ENCODE measurements around the gene MLST8.

MLST8 gene

DNA sequence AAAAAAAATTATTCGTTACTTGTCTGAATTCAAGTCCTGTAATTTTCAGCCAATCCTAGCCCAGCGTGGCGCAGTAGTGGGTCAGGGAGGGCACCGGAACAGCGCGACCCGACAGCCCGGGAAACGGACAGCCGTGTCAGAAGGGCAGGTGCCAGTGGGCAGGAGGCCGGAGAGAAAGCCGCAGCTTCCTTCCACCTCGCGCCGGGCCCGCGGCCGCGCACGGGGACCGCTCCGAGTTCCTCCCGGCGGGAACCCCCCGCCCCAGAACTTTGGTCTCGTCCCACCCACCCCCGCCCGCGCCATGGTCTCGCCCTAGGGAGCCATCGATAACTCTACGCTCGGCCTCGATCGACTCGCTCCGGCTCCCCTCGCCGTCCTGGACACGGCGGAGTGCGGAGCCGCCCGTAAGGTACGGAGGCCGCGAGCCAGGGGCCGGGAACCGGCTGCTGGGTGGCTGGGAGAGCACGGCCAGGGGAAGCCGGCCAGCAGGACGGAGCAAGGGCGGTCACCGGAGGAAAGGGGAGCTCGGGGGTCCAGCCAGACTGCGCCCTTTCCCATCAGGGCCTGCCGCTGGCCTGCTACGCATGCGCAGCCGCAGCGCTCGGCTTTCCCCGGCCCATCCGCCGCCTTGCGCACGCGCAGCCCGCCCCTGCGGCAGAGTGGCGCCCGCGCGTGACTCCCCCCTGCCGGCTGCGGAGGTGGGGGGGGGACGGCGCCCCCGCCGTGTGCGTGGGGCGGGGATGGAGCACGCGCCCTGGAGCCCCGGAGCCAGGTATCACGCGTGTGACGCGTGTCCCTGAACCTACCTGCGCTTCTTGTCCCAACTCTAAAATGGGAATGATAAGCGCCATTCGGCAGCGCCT, at the start of gene MLST8:
Gene MLST8, plus strand, starts transcription at position 351 of the 863 bp plus-strand sequence. CDS start 632 bp downstream, outside the sequence.
- peak; percentile 93 for DNase-seq

DNA sequence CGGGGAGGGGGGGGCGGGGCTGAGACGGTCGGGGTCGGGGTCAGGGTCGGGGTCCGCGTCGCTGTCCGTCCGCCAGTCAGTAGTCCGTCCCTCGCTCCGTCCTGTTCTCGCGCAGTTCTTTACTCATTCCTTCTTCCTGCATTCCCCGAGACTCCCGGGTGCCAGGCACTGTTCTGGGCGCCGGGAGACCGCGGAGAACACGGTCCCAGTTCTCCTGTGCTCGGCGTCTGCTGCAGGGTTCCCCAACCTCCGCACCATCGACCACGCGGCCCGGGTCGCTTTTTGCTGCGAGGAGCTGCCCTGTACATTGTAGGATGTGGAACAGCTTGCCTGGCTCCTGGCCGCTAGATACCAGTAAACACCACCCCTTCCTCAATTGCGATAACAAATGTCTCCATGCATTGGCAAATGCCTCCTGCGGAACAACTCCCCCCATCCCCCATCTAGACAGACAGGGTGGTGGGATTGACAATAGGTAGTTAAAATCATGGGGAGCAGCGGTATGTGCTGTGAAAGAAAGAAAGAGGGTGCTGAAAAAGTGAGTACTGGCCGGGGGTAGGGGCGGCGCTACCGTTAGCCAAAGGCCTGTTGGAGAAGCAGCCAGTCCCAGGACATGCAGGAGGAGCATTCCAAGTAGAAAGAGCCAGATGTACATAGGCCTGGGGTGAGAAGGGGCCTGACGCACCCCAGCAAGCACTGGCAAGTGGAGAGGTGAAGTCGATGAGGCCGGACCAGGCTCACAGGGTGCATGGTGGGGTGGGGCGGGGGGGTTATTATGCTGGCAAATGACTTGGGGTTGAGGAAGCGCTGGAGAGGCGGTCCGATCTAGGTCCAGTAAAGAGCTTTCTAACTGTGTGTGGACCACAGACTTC, 49.0 kb upstream of the MLST8 start:
- DNase-seq = no peak

GRCh38 chr16:2156849-2157224, 48.4 kb upstream of the MLST8 start:
- DNase-seq = no peak

DNA sequence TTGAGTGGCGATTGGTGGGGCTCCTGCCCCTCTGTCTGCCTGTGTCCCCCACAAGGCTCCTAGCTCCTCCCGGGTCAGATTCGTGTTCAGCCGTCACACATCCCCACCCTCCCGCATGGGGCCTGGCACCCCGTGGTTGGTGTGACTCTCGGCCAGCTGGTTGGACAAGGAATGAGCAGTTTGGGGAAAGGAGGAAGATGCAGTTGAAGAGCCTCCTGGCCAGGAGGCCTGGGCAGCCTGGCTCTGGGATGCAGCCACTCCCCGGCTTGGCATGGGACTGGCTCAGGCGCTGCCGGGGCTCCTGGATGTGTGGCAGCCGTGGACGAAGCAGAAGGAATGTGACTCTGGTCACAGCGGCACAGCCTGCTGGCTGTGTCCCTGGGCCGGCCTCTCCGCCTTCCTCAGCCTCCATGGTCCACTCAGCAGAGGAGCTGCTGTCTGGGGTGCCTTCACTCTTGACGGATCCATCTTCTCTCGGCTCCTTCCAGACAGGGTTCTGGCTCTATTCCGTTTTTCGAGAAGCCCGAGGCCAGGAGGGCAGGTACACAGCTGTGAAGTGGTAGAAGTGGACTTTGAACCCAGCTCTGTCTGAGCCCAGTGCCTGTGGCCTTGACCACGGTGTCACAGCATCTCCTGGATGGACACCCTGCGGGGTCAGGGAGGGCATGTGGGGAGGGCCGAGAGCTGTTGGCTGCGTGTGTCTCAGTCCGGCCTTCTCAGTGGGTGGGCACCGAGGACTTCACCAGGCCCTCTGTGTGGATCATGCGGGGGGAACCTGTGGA, 47.6 kb upstream of the MLST8 start:
- DNase-seq = no peak

GRCh38 chr16:2158262-2158638, 47.0 kb upstream of the MLST8 start:
- DNase-seq = no peak

GRCh38 chr16:2159175-2159838, 45.9 kb upstream of the MLST8 start:
- no peak for DNase-seq

DNA sequence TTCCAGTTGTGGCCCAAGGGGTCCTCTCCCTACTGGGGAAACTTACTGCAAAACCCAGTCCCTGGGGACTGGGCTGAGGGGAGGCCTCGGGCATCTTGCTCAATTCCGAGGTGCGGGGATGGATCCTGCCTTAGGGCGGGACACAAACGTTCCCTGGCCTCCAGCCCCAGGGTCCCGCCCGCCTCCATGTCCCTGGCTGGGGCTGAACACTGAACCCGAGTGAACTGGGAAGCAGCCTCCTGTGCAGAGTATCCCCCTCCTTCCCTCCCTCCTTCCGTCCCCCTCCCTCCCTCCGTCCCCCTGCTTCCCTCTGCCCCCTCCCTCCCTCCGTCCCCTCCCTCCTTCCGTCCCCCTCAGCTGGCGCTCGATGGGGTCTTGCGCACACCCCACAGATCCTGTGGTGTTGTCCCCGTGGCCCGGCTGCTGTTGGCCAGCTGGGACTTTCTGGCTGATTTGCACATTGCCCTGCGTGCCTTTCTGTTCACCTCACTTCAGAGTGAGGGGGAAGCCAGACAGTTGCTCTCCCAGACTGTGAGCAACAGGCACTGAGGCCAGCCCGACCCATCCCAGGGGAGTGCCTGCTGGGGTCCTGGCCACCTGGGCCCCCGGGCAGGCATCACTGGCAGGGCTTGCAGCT, 44.2 kb upstream of the MLST8 start:
- no peak for DNase-seq

- no peak for DNase-seq
Measured at GRCh38 chr16:2161911-2162310, 43.3 kb upstream of the MLST8 start.

GRCh38 chr16:2162676-2163118, 42.6 kb upstream of the MLST8 start:
- no peak for DNase-seq

DNA sequence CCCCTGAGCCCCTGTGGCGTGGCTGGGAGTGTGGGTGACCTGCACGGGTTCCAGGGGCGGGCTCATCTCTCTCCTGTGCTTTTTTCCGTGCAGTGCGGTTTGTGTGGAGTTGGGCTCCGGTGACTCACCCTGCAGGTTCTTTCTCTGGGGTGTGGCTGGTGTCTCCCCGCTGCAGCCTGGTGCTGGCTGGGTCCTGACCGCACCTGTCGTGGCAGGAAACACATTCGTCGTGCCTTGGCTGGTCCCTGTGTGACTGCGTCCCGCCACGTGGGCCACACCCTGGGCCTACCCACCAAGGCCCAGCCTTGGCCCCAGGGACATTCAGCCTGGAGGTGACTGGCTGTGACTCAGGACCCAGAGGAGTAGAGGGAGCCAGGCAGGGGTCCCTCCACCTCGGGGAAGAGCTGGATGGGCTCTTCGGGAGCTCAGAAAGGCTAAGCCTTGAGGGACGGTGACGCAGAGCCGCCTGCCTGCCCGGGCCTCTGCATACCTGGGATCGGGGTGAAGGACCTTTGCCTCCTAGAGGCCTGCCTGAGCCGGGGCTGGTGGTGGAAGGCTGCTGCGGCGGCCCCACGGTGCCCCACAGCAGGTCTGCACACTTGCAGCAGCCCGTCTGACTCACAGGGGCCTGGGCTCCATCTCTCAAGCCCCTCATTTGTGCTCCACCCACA, 41.9 kb upstream of the MLST8 start:
- peak; percentile 26 for DNase-seq

DNA sequence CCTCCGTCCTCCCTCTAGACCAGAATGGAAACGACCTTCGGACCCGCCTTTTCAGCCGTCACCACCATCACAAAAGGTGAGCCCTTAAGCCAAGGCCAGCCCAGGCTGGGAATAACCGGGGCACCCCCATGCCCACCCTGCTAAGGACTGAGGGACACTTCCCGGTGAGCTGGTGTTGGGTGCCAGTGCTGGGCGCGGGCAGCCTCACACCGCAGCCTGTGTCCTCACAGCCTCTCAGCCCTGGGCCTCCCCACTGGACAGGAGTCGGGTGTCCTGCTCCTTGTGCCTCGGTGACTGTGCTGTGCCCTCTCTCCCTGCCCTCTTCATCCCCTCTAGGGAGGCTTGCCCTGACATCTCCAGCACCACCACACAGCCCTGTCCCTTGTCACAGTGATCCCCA, 39.4 kb upstream of the MLST8 start:
- DNase-seq = no peak

DNA sequence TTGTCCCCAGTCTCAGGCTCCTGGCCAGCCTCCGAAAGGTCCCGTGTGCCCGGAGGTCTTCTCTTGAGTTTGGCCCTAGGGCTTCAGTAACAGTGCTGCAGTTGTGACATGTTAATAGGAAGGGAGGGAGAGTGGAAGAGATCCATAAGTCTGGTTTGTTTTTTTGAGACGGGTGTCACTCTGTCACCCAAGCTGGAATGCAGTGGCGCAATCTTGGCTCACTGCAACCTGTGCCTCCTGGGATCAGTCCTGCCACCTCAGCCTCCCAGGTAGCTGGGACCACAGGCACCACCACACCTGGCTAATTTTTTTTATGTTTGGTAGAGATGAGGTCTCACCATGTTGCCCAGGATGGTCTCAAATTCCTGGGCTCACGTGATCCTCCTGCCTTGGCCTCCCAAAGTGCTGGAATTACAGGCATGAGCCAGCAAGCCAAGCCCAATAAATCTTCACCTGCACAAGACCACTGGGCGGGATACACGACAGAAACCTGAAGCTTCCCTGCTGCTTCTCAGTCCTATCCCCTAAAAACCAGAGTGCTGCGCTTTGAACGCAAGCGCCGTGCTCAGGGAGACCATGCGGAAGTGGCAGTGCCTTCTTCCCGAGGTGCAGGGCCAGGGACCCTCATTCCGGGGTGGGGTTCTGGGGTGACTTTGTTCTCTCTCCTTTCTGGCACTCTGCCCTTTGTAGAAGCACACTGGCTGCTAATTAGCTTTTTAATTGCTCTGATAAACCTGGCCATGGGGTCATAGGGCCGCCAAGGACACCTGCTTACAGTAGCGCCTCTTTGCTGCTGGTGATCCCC, 38.8 kb upstream of the MLST8 start:
- no peak for DNase-seq

- DNase-seq = no peak
Measured at GRCh38 chr16:2167068-2167638, 38.1 kb upstream of the MLST8 start.

DNA sequence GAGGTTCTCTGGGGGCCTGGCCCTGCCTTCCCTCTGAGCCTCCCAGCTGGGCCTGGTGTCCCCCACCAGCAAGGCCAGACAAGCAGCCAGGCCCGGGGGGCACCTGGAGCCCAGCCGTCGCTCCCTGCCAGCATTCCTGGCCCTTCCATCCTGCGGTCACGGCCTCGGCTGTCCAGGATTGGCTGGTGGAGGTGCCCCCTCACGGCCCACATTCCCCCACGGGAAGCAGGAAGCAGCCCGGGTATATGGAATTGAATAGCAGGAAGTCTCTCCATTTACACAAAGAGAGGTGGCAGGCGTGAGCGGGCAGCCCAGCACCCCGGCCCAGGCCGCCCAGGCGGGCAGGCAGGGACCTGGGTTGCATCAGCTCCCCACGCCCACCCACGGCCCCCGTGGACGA, 35.2 kb upstream of the MLST8 start:
- no peak for DNase-seq

DNA sequence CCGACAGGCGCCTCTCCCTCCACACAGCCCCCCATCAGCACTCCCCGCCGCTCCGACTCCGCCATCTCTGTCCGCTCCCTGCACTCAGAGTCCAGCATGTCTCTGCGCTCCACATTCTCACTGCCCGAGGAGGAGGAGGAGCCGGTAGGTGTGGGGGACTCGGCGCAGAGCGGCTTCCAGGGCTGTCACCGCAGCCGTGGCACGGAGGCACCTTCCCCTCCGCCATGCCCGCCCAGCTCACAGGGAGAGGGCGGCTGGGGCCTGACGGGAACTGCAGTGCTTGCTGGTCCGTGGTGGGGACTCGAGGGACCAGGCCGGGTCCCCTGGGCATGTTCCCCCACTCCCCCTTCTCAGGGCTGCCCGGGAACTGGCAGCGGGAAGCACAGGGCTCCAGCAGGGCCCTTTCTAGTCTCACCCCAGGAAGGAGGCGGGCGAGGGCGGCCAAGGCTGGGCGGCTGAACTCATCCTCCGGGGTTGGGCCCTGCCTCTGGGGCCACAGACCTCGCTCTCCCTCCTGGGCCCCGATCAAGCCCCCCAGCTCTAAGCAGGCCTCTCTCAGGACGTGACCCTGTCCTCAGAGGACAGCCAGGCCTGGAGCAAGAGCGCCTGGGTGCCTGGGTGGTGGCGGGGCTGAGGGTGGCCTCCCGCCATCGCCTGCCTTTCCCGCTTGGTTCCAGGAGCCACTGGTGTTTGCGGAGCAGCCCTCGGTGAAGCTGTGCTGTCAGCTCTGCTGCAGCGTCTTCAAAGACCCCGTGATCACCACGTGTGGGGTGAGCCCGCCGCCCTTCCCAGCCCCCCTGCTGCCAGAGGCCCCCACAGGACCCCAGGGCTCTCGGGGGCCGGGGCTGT, 34.4 kb upstream of the MLST8 start:
- no peak for DNase-seq

DNA sequence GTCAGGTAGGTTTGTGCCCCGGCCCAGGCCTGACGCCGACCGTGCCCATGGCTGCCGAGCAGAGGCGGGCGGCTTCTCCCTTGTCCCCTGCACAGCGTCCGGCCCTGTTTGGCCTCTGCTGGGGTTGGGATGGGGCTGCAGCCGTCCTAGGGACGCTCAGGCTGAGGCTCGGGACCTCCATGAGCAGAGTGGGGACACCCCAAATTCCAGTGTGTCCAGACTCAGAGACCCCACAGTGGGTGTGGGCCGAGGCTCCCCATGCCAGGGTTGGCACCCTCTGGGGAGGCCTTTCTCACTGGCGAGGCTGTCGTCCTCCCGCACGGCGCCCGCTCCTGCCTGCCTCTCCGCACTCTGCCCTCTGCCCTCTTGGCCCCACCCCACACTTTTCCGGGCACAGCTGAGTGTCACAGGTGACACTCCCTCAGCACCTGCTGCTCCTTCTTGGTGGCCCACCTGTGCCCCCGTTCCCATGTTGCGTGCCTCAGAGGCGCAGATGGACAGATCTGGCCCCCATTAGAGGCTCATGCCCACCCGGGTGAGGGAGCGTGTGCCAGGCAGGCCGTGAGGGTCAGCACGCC, 33.6 kb upstream of the MLST8 start:
- DNase-seq = no peak

GRCh38 chr16:2172688-2173335, 32.4 kb upstream of the MLST8 start:
- no peak for DNase-seq

DNA sequence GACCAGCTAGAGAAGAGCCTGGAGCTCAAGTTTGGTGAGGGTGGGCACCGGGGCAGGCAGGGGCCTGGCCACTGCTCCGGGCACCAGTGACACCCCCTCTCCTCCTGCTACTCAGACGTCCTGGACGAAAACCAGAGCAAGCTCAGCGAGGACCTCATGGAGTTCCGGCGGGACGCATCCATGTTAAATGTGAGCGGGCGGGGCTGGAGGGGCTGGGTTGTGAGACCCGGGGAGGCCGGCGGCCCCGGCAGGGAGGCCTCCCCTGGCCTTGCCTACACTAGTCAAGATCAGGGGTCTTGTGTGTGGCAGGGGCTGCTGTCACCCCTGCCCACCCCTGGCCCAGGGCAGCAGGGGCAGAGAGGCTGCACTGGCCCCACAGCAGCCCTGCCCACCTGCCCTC, 31.9 kb upstream of the MLST8 start:
- DNase-seq = no peak

Measured in activated CD4-positive, alpha-beta T cell treated with anti-CD3 and anti-CD28 coated beads, Interleukin-10, Interleukin-2, amounts not matched to agents 100 ng/mL and 50 ng/mL, durations not matched to agents 16 hours and 8 hours (primary cell).